ENCODE results near the gene ARHGAP31. TPM values are rescaled to one million over a fixed set of nuclear protein-coding genes. Genes with fewer than 3 reads are reported as not detected.

The ARHGAP31 gene
- total RNA-seq, 2 donors from 2014 or later, result 6.5 to 8.9 TPM

DNA sequence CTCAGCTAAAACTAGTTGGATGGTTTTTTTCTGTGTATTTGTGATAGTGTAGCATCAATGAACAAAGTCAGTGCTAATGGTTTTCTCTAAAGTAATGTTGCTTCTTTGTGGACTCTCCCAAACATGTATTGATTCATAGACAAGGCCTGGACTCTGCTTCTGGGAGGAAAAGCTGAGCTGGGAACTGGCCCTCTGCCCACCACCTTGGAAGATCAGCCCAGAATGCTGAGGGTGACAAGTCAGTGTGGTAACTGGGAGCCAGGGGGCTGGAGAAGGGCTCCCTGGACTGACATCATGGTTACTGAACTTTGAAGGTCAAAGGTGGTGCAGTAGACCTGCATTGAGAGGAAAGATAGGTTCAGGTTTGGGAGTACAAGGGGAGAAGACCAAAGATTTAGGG is 3.0 kb downstream of the ARHGAP31 start:
- TF ChIP-seq, protein P1, sequence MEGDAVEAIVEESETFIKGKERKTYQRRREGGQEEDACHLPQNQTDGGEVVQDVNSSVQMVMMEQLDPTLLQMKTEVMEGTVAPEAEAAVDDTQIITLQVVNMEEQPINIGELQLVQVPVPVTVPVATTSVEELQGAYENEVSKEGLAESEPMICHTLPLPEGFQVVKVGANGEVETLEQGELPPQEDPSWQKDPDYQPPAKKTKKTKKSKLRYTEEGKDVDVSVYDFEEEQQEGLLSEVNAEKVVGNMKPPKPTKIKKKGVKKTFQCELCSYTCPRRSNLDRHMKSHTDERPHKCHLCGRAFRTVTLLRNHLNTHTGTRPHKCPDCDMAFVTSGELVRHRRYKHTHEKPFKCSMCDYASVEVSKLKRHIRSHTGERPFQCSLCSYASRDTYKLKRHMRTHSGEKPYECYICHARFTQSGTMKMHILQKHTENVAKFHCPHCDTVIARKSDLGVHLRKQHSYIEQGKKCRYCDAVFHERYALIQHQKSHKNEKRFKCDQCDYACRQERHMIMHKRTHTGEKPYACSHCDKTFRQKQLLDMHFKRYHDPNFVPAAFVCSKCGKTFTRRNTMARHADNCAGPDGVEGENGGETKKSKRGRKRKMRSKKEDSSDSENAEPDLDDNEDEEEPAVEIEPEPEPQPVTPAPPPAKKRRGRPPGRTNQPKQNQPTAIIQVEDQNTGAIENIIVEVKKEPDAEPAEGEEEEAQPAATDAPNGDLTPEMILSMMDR (IDR thresholded peaks at IDR 0.05), result no peak
- intact Hi-C loops (cut with DNase I), result no loop called here
- no peak overlapping the region for H3K4me3 ChIP-seq
- H3K27ac ChIP-seq, result no peak overlapping the region
- no peaks in the 10 kb centered on the region for H3K36me3 ChIP-seq
- no peak for DNase-seq
- no peaks in the 10 kb centered on the region for H3K4me1 ChIP-seq
- no peak overlapping the region for H3K9ac ChIP-seq (ENCODE audit: low read depth in 2 of 2, low read length in 2 of 2)
- no peaks in the 10 kb centered on the region for H3K9me3 ChIP-seq
- no peaks in the 10 kb centered on the region for H3K27me3 ChIP-seq

DNA sequence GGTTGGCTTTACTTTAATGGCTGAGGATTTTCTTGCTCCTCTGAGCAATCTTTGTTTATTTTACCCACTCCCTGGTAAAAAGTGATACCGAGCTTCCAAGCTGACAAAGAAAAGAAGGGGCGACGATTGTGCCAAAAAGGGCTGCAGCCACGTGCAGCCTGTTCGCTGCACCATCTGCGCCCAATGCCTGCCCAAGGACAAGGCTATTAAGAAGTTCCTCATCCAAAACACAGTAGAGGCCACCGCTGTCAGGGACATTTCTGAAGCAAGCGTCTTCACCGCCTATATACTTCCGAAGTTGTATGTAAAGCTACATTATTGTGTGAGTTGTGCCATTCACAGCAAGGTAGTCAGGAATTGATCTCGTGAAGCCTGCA is 4.4 kb downstream of the ARHGAP31 start:
- H3K9me3 ChIP-seq, result no peaks in the 10 kb centered on the region
- H3K4me3 ChIP-seq, result no peak overlapping the region
- H3K27ac ChIP-seq, result no peak overlapping the region
- intact Hi-C loops (cut with DNase I), result no loop called here
- H3K36me3 ChIP-seq, result no peaks in the 10 kb centered on the region
- H3K27me3 ChIP-seq, result no peaks in the 10 kb centered on the region
- H3K4me1 ChIP-seq, result no peaks in the 10 kb centered on the region
- no peak overlapping the region for H3K9ac ChIP-seq (ENCODE audit: low read depth in 2 of 2, low read length in 2 of 2)
- DNase-seq, result no peak
- TF ChIP-seq, protein P1 (IDR thresholded peaks at IDR 0.05), result no peak

DNA sequence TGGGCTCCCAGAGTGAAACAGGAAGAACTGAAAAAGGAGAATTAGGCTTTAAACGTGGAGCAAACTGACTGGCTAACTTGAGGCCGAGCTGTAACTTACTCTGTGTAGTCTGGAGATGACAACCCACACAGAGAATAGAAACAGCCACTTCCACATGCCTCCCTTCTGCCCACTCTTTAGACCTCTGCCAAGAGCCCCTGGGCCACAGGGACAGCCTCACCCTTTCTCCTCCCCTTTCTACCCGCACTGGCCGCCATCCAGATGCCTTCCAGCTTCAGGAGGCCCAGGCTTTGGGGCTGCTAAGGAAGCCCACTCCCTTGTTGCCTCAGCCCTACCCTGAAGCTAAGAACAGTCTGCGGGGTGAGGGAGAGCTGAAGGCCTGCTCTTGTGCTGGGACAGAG is 6.8 kb downstream of the ARHGAP31 start:
- Histone ChIP-seq H3K4me1 (no peaks in the 10 kb centered on the region), H3K4me3 (no peak overlapping the region), H3K9ac (ENCODE audit: low read depth in 2 of 2, low read length in 2 of 2) (no peak overlapping the region), H3K36me3 (no peaks in the 10 kb centered on the region), H3K27me3 (no peaks in the 10 kb centered on the region), H3K9me3 (no peaks in the 10 kb centered on the region), H3K27ac (no peak overlapping the region)
- TF ChIP-seq, protein P1 (IDR thresholded peaks at IDR 0.05), result no peak
- DNase-seq, result no peak
- intact Hi-C loops (cut with DNase I), result no loop called here

DNA sequence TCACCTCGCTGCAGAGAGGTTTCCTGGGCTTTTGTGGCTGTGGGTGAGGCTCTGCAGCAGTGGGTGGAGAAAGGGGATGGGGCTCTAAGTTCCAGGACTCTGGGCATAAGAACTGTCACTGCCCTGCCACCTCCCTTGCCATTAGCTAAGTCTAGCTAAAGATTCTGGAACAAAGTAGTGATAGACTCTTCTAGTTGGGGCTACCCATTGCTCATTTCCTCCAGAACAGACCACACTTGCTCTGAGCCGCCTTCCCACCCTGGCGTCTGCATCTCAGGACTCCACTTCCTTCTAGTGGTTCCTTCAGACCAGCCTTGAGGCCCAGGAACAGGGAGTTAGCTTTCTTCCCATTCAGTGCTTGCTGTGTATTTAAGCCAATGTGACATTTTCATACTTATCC is 7.5 kb downstream of the ARHGAP31 start:
- Histone ChIP-seq H3K36me3 (no peaks in the 10 kb centered on the region), H3K9ac (ENCODE audit: low read depth in 2 of 2, low read length in 2 of 2) (no peak overlapping the region), H3K4me3 (no peak overlapping the region), H3K4me1 (no peaks in the 10 kb centered on the region), H3K27me3 (no peaks in the 10 kb centered on the region), H3K27ac (no peak overlapping the region), H3K9me3 (no peaks in the 10 kb centered on the region)
- TF ChIP-seq, protein P1 (IDR thresholded peaks at IDR 0.05), result no peak
- intact Hi-C loops (cut with DNase I), result no loop called here
- DNase-seq, result no peak

DNA sequence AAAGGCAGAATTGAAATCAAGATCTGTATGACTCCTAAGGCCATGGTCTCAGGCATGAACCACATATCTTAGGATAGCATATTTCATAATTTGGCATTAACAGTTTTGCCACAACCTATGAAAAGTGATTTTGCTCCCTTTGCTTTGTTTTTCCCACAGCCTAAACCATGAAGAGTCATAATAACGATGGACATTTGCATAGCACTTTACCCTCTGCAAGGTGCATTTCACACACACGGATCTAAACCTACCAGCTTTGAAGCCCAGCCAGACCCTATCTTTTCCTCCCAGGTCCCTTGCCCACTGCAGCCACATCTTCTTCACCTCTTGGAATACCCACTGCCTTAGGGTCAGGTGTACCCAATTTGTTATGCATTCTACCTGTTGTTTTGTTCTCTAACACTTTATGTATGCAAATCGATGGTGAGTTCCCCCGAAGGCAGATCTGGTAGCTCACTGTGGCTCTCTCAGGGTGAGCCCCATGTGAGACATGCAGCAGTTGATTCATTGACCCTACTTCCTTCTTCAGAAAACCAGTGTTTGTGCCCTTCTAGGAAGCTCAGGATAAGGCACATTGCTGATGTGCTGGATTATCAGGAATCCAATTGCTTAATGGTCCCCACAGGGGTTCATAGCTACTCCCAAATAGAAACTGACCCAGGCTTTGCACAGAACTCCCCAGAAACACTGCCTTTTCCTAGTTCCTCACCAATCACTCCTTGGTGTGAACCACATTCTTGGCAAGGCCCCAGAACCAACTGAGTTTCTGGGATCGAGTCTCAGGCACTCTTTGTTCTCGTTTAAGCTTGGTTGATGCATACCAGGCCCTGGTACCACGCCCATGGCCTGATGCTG is 8.7 kb downstream of the ARHGAP31 start:
- no peak overlapping the region for H3K4me3 ChIP-seq
- no peaks in the 10 kb centered on the region for H3K36me3 ChIP-seq
- H3K27ac ChIP-seq, result no peak overlapping the region
- no peaks in the 10 kb centered on the region for H3K9me3 ChIP-seq
- no peak overlapping the region for H3K9ac ChIP-seq (ENCODE audit: low read depth in 2 of 2, low read length in 2 of 2)
- no peaks in the 10 kb centered on the region for H3K27me3 ChIP-seq
- no peaks in the 10 kb centered on the region for H3K4me1 ChIP-seq
- DNase-seq, result no peak
- TF ChIP-seq, protein P1 (IDR thresholded peaks at IDR 0.05), result no peak
- intact Hi-C loops (cut with DNase I), result no loop called here

Measured in colonic mucosa (tissue), 4 donors.